Measurements from ENCODE around the gene ERICH6B. TPM values are rescaled to one million over a fixed set of nuclear protein-coding genes. Genes with fewer than 3 reads are reported as not detected.

ERICH6B gene
- total RNA-seq, 2 experiments from 2014 or later, result not detected

DNA sequence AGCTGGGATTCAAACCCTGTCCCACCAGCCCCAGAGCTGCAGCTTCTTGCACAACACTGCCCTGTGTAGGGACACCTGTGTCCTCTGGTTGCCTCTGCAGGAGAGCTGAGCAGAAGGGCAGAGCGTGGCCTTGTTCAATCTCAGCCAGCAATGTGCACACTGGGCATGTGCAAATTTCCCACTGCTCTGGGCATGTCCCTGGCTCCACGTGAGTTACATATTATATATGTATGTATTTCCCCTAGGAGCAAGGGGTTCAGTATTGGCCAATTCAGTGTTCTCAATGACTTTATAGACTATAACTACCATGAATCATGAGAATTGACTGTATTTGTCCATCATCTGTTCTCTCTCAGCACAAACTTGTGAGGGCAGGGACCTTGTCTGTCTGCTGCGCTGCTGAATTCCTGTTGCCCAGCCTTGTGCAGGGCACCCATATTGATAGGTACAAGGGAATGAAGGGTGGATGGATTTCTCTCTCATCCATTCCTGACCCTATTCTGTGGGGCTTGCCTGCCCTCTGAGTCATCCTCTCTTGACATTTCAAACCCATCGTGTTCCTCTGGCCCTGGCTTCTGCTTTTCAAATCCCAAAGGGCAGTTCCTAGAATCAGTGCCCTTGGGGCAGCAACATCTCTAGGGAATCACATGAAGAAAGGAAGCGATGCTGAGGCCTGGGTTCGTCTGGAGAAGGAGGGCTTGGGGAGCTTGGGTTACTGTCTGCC is 69.7 kb downstream of the ERICH6B start:
- CTCF ChIA-PET, result no interaction called here
- H3K27me3 Mint-ChIP-seq, result peaks cover 7% of the 10 kb centered on the region
- no peak overlapping the region for H3K4me3 ChIP-seq (ENCODE audit: low read length)
- POLR2A ChIA-PET, result no interaction called here
- H3K4me1 Mint-ChIP-seq (ENCODE audit: low read depth), result no peaks in the 10 kb centered on the region
- ATAC-seq (ENCODE audit: poor library complexity) (no peak), DNase-seq (no peak)
- no peak overlapping the region for H3K27ac Mint-ChIP-seq
- TF ChIP-seq, protein P1, sequence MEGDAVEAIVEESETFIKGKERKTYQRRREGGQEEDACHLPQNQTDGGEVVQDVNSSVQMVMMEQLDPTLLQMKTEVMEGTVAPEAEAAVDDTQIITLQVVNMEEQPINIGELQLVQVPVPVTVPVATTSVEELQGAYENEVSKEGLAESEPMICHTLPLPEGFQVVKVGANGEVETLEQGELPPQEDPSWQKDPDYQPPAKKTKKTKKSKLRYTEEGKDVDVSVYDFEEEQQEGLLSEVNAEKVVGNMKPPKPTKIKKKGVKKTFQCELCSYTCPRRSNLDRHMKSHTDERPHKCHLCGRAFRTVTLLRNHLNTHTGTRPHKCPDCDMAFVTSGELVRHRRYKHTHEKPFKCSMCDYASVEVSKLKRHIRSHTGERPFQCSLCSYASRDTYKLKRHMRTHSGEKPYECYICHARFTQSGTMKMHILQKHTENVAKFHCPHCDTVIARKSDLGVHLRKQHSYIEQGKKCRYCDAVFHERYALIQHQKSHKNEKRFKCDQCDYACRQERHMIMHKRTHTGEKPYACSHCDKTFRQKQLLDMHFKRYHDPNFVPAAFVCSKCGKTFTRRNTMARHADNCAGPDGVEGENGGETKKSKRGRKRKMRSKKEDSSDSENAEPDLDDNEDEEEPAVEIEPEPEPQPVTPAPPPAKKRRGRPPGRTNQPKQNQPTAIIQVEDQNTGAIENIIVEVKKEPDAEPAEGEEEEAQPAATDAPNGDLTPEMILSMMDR (IDR thresholded peaks at IDR 0.05), result no peak
- peaks cover 0 to 2% of the 10 kb centered on the region in 2 experiments for H3K27me3 ChIP-seq (ENCODE audit: control insufficient read depth in 1 of 2, insufficient read depth in 2 of 2, low read length in 2 of 2)
- H3K36me3 Mint-ChIP-seq (ENCODE audit: low read depth), result no peaks in the 10 kb centered on the region
- no peaks in the 10 kb centered on the region for H3K36me3 ChIP-seq (ENCODE audit: insufficient read depth, low read length)
- no peak overlapping the region for H3K4me3 Mint-ChIP-seq
- H3K9me3 ChIP-seq (ENCODE audit: control insufficient read depth in 1 of 2, insufficient read depth in 1 of 2, low read length in 2 of 2), result no peaks in the 10 kb centered on the region
- intact Hi-C loops (cut with DNase I, micrococcal nuclease), result no loop called here
- H3K9me3 Mint-ChIP-seq, result no peaks in the 10 kb centered on the region
- no peaks in the 10 kb centered on the region for H3K4me1 ChIP-seq (ENCODE audit: insufficient read depth, low read length)
- H3K27ac ChIP-seq (ENCODE audit: low read depth in 1 of 2, low read length in 2 of 2), result no peak overlapping the region

DNA sequence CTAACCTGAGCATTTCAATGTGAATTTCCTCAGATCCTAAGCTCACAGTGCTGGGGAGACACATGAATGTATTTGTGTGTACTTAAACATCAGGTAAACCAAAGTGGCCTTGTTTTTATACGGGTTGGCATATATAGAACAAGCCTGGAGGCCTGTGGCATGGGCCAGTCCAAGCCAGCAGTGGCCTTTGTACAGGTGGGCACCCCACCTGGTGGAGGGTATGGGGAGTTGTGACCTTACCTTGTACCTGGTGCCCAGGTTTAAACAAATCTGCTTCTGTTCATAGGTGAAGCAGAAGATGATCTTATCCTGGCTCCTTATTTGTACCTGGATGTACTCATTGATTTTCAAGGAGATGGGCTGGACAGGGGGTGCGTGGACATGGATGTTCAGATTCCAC is 71.0 kb downstream of the ERICH6B start:
- Histone ChIP-seq H3K27me3 (ENCODE audit: control insufficient read depth in 1 of 2, insufficient read depth in 2 of 2, low read length in 2 of 2) (peaks cover 0 to 2% of the 10 kb centered on the region in 2 experiments), H3K4me3 (ENCODE audit: low read length) (no peak overlapping the region), H3K27ac (ENCODE audit: low read depth in 1 of 2, low read length in 2 of 2) (no peak overlapping the region), H3K9me3 (ENCODE audit: control insufficient read depth in 1 of 2, insufficient read depth in 1 of 2, low read length in 2 of 2) (no peaks in the 10 kb centered on the region), H3K36me3 (ENCODE audit: insufficient read depth, low read length) (no peaks in the 10 kb centered on the region), H3K4me1 (ENCODE audit: insufficient read depth, low read length) (no peaks in the 10 kb centered on the region)
- ChIA-PET CTCF (no interaction called here), POLR2A (no interaction called here)
- intact Hi-C loops (cut with DNase I, micrococcal nuclease), result no loop called here
- no peaks in the 10 kb centered on the region for H3K27me3 Mint-ChIP-seq
- no peak for ATAC-seq (ENCODE audit: poor library complexity)
- TF ChIP-seq, protein P1 (IDR thresholded peaks at IDR 0.05), result no peak
- no peaks in the 10 kb centered on the region for H3K36me3 Mint-ChIP-seq (ENCODE audit: low read depth)
- H3K27ac Mint-ChIP-seq, result no peak overlapping the region
- no peaks in the 10 kb centered on the region for H3K4me1 Mint-ChIP-seq (ENCODE audit: low read depth)
- H3K9me3 Mint-ChIP-seq, result no peaks in the 10 kb centered on the region
- DNase-seq, result no peak
- no peak overlapping the region for H3K4me3 Mint-ChIP-seq

DNA sequence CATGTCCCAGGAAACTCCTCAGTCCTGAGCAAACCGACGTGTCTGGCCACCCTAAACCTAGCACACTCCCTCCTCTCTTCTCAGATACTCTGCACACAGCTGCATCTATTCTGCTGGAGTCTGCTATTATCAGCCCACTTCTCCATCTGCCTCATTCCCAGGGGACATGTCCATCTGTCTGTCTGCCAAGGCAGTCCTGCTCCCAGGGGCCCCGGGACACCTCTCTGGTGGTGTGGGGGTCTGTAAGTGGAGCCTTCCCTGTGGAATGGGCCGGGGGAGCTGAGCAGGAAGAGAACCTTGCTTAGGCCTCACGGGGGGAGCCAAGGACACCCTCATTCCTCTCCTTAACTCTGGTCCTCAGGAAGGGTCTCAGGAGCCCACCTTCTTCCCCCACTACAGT is 72.7 kb downstream of the ERICH6B start:
- ChIA-PET POLR2A (no interaction called here), CTCF (no interaction called here)
- no peak overlapping the region for H3K4me3 ChIP-seq (ENCODE audit: low read length)
- Mint-ChIP-seq H3K27ac (no peak overlapping the region), H3K4me1 (ENCODE audit: low read depth) (no peaks in the 10 kb centered on the region), H3K36me3 (ENCODE audit: low read depth) (no peaks in the 10 kb centered on the region), H3K27me3 (no peaks in the 10 kb centered on the region), H3K4me3 (no peak overlapping the region), H3K9me3 (no peaks in the 10 kb centered on the region)
- H3K4me1 ChIP-seq (ENCODE audit: insufficient read depth, low read length), result no peaks in the 10 kb centered on the region
- H3K9me3 ChIP-seq (ENCODE audit: control insufficient read depth in 1 of 2, insufficient read depth in 1 of 2, low read length in 2 of 2), result no peaks in the 10 kb centered on the region
- H3K27ac ChIP-seq (ENCODE audit: low read depth in 1 of 2, low read length in 2 of 2), result no peak overlapping the region
- no peaks in the 10 kb centered on the region for H3K27me3 ChIP-seq (ENCODE audit: control insufficient read depth in 1 of 2, insufficient read depth in 2 of 2, low read length in 2 of 2)
- H3K36me3 ChIP-seq (ENCODE audit: insufficient read depth, low read length), result no peaks in the 10 kb centered on the region
- intact Hi-C loops (cut with DNase I, micrococcal nuclease), result no loop called here
- no peak for DNase-seq
- ATAC-seq (ENCODE audit: poor library complexity), result no peak
- TF ChIP-seq, protein P1 (IDR thresholded peaks at IDR 0.05), result no peak
